Measurements from ENCODE around the gene NR2C2. TPM values are rescaled to one million over a fixed set of nuclear protein-coding genes. Genes with fewer than 3 reads are reported as not detected.

Gene NR2C2
- total and polyA plus RNA-seq, 2 of the 13 experiments (the other 11 are each of a cell fraction or from before 2014, with no cell fraction given) = 7.8 to 11.8 TPM

GRCh38 chr3:15064835-15065549, 117.6 kb downstream of the NR2C2 start, which contains the start of gene MRPS25 (continued):
- TF ChIP-seq ZNF282 (IDR thresholded peaks at IDR 0.05; ENCODE audit: partially characterized antibody) (no peak), ZNF558 (CRISPR knock-in tag; IDR thresholded peaks at IDR 0.05; ENCODE audit: borderline replicate concordance) (peak; percentile 77; the same call in 1 of the 2 replicates), ZNF441 (CRISPR knock-in tag; IDR thresholded peaks at IDR 0.05; ENCODE audit: borderline replicate concordance) (peak; percentile 47; the same call in 1 of the 2 replicates), ARHGAP35 (CRISPR knock-in tag; IDR thresholded peaks at IDR 0.05; ENCODE audit: borderline replicate concordance) (peak; percentile 85; the same call in 1 of the 2 replicates), ATRX (CRISPR knock-in tag; IDR thresholded peaks at IDR 0.05; ENCODE audit: borderline replicate concordance) (no peak), SP140L (CRISPR knock-in tag; IDR thresholded peaks at IDR 0.05; ENCODE audit: borderline replicate concordance) (no peak), SOX6 (IDR thresholded peaks at IDR 0.05) (no peak), SOX6 (CRISPR knock-in tag; IDR thresholded peaks at IDR 0.05) (peak; percentile 50; the same call in 1 of the 2 replicates), ZNF296 (CRISPR knock-in tag; conservative IDR thresholded peaks at IDR 0.05) (no peak; the same call in 1 of the 2 replicates), MLLT10 (CRISPR knock-in tag; IDR thresholded peaks at IDR 0.05) (no peak), RCOR2 (CRISPR knock-in tag; IDR thresholded peaks at IDR 0.05) (no peak), PITX1 (CRISPR knock-in tag; IDR thresholded peaks at IDR 0.05) (peak; percentile 83), ELK4 (CRISPR knock-in tag; IDR thresholded peaks at IDR 0.05; ENCODE audit: borderline replicate concordance) (0 out of 2 replicates have a peak, but pooled peaks have one; percentile 69), KLF6 (CRISPR knock-in tag; IDR thresholded peaks at IDR 0.05) (0 out of 2 replicates have a peak, but pooled peaks have one; percentile 62), ZNF574 (CRISPR knock-in tag; IDR thresholded peaks at IDR 0.05) (peak; percentile 89), ZNF253 (CRISPR knock-in tag; IDR thresholded peaks at IDR 0.05; ENCODE audit: borderline replicate concordance) (no peak), DBP (CRISPR knock-in tag; IDR thresholded peaks at IDR 0.05; ENCODE audit: not compliant biosample characterization) (no peak), ZNF567 (CRISPR knock-in tag; IDR thresholded peaks at IDR 0.05; ENCODE audit: borderline replicate concordance) (0 out of 2 replicates have a peak, but pooled peaks have one; percentile 67), HNF1B (CRISPR knock-in tag; IDR thresholded peaks at IDR 0.05) (peak; percentile 74; the same call in 1 of the 2 replicates), TMF1 (CRISPR knock-in tag; IDR thresholded peaks at IDR 0.05; ENCODE audit: low read depth) (no peak), ZNF619 (CRISPR knock-in tag; IDR thresholded peaks at IDR 0.05) (no peak), PCBP1 (IDR thresholded peaks at IDR 0.05; ENCODE audit: borderline replicate concordance, low read depth, low read length) (no peak), POGZ (CRISPR knock-in tag; IDR thresholded peaks at IDR 0.05) (peak; percentile 13; the same call in 1 of the 2 replicates), DMAP1 (CRISPR knock-in tag; IDR thresholded peaks at IDR 0.05) (peak; percentile 98)
